ENCODE data around the gene ING3. TPM values are rescaled to one million over a fixed set of nuclear protein-coding genes. Genes with fewer than 3 reads are reported as not detected.
A peak's percentile ranks its signal among the peaks of the same experiment; 100 is the strongest.

The ING3 gene
- total and polyA plus RNA-seq, 9 of the 15 experiments (the other 6 are each of a cell fraction or from before 2014, with no cell fraction given), result 22.8 to 233 (median 50.4) TPM

DNA sequence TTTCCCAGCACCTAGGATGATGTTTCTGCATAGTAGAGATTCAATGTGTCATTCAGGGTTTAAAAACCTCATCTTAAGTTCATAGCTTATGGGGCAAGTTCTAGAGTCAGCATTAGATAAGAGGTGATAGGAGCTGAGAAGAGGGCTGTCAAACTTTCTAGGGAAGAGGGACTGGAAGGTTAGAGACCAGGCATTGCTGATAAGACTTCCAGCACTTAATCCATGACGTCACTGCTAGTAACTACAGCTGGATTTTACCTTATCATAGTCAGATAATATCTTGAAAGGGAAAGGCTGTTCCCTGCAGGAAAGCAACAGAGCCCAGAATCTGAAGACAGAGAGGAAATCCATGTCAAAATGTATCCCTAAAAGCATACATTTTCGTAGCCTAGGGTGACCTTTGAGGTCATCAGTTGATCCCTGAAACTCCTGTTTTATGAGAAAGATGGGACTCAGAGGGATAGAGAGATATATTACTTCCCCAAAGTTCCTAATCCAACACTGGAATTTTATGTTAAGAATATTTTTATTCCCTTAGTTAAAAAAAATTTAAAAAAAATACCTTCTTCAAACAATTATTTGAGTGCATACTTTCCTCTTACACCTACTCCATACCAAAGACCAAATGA is 34.7 kb downstream of the ING3 start (continued):
- TF ChIP-seq, protein P1, sequence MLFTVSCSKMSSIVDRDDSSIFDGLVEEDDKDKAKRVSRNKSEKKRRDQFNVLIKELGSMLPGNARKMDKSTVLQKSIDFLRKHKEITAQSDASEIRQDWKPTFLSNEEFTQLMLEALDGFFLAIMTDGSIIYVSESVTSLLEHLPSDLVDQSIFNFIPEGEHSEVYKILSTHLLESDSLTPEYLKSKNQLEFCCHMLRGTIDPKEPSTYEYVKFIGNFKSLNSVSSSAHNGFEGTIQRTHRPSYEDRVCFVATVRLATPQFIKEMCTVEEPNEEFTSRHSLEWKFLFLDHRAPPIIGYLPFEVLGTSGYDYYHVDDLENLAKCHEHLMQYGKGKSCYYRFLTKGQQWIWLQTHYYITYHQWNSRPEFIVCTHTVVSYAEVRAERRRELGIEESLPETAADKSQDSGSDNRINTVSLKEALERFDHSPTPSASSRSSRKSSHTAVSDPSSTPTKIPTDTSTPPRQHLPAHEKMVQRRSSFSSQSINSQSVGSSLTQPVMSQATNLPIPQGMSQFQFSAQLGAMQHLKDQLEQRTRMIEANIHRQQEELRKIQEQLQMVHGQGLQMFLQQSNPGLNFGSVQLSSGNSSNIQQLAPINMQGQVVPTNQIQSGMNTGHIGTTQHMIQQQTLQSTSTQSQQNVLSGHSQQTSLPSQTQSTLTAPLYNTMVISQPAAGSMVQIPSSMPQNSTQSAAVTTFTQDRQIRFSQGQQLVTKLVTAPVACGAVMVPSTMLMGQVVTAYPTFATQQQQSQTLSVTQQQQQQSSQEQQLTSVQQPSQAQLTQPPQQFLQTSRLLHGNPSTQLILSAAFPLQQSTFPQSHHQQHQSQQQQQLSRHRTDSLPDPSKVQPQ (CRISPR knock-in tag; IDR thresholded peaks at IDR 0.05; ENCODE audit: borderline replicate concordance), result no peak
- TF ChIP-seq, protein P2, sequence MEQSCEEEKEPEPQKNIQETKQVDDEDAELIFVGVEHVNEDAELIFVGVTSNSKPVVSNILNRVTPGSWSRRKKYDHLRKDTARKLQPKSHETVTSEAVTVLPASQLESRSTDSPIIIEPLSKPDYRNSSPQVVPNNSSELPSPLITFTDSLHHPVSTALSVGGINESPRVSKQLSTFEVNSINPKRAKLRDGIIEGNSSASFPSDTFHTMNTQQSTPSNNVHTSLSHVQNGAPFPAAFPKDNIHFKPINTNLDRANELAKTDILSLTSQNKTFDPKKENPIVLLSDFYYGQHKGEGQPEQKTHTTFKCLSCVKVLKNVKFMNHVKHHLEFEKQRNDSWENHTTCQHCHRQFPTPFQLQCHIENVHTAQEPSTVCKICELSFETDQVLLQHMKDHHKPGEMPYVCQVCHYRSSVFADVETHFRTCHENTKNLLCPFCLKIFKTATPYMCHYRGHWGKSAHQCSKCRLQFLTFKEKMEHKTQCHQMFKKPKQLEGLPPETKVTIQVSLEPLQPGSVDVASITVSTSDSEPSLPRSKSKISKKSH (CRISPR knock-in tag; IDR thresholded peaks at IDR 0.05), result no peak
- TF ChIP-seq ZNF121 (CRISPR knock-in tag; conservative IDR thresholded peaks at IDR 0.05) (no peak), KDM4B (IDR thresholded peaks at IDR 0.05; ENCODE audit: borderline replicate concordance in 2 of 2, low read depth in 1 of 2) (no peak), NFE2L1 (tag; IDR thresholded peaks at IDR 0.05; ENCODE audit: borderline replicate concordance, low read depth) (no peak), SNIP1 (IDR thresholded peaks at IDR 0.05; ENCODE audit: low read depth) (no peak), RHOXF2B (CRISPR knock-in tag; conservative IDR thresholded peaks at IDR 0.05) (no peak), FOXA3 (CRISPR knock-in tag; conservative IDR thresholded peaks at IDR 0.05 in 1 of 2, IDR thresholded peaks at IDR 0.05 in 1 of 2) (no peak), ZNF143 (CRISPR knock-in tag; IDR thresholded peaks at IDR 0.05) (no peak), GATAD2B (IDR thresholded peaks at IDR 0.05; ENCODE audit: borderline replicate concordance) (peak; percentile 61; the same call in 1 of the 2 replicates)
- TF ChIP-seq, protein P3, sequence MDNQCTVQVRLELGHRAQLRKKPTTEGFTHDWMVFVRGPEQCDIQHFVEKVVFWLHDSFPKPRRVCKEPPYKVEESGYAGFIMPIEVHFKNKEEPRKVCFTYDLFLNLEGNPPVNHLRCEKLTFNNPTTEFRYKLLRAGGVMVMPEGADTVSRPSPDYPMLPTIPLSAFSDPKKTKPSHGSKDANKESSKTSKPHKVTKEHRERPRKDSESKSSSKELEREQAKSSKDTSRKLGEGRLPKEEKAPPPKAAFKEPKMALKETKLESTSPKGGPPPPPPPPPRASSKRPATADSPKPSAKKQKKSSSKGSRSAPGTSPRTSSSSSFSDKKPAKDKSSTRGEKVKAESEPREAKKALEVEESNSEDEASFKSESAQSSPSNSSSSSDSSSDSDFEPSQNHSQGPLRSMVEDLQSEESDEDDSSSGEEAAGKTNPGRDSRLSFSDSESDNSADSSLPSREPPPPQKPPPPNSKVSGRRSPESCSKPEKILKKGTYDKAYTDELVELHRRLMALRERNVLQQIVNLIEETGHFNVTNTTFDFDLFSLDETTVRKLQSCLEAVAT (IDR thresholded peaks at IDR 0.05), result no peak
- TF ChIP-seq, protein P4, sequence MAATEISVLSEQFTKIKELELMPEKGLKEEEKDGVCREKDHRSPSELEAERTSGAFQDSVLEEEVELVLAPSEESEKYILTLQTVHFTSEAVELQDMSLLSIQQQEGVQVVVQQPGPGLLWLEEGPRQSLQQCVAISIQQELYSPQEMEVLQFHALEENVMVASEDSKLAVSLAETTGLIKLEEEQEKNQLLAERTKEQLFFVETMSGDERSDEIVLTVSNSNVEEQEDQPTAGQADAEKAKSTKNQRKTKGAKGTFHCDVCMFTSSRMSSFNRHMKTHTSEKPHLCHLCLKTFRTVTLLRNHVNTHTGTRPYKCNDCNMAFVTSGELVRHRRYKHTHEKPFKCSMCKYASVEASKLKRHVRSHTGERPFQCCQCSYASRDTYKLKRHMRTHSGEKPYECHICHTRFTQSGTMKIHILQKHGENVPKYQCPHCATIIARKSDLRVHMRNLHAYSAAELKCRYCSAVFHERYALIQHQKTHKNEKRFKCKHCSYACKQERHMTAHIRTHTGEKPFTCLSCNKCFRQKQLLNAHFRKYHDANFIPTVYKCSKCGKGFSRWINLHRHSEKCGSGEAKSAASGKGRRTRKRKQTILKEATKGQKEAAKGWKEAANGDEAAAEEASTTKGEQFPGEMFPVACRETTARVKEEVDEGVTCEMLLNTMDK (IDR thresholded peaks at IDR 0.05; ENCODE audit: borderline replicate concordance, insufficient read depth, low read depth, low read length, poor library complexity, severe bottlenecking), result no peak
- TF ChIP-seq, protein P5, sequence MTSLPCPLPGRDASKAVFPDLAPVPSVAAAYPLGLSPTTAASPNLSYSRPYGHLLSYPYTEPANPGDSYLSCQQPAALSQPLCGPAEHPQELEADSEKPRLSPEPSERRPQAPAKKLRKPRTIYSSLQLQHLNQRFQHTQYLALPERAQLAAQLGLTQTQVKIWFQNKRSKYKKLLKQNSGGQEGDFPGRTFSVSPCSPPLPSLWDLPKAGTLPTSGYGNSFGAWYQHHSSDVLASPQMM (CRISPR knock-in tag; IDR thresholded peaks at IDR 0.05), result no peak
- TF ChIP-seq, protein P6, sequence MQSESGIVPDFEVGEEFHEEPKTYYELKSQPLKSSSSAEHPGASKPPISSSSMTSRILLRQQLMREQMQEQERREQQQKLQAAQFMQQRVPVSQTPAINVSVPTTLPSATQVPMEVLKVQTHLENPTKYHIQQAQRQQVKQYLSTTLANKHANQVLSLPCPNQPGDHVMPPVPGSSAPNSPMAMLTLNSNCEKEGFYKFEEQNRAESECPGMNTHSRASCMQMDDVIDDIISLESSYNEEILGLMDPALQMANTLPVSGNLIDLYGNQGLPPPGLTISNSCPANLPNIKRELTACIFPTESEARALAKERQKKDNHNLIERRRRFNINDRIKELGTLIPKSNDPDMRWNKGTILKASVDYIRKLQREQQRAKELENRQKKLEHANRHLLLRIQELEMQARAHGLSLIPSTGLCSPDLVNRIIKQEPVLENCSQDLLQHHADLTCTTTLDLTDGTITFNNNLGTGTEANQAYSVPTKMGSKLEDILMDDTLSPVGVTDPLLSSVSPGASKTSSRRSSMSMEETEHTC (IDR thresholded peaks at IDR 0.05), result no peak
- TF ChIP-seq, protein P7, sequence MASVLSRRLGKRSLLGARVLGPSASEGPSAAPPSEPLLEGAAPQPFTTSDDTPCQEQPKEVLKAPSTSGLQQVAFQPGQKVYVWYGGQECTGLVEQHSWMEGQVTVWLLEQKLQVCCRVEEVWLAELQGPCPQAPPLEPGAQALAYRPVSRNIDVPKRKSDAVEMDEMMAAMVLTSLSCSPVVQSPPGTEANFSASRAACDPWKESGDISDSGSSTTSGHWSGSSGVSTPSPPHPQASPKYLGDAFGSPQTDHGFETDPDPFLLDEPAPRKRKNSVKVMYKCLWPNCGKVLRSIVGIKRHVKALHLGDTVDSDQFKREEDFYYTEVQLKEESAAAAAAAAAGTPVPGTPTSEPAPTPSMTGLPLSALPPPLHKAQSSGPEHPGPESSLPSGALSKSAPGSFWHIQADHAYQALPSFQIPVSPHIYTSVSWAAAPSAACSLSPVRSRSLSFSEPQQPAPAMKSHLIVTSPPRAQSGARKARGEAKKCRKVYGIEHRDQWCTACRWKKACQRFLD (CRISPR knock-in tag; IDR thresholded peaks at IDR 0.05), result no peak
